Measurements from ENCODE around the gene CFAP99.

CFAP99 gene

GRCh38 chr4:2425386-2426068 lies 6.8 kb downstream of the CFAP99 start:
- no peak for TF ChIP-seq TAF1 (IDR thresholded peaks at IDR 0.05; ENCODE audit: low read depth)

- TF ChIP-seq NFIC (IDR thresholded peaks at IDR 0.05) = no peak
- no peak for TF ChIP-seq REST (IDR thresholded peaks at IDR 0.05; ENCODE audit: low read depth)
- no peak for TF ChIP-seq MAX (IDR thresholded peaks at IDR 0.05)
- no peak for TF ChIP-seq YY1 (IDR thresholded peaks at IDR 0.05; ENCODE audit: low read depth)
- TF ChIP-seq USF1 (IDR thresholded peaks at IDR 0.05) = no peak
- no peak for TF ChIP-seq TAF1 (IDR thresholded peaks at IDR 0.05; ENCODE audit: low read depth)
- no peak for TF ChIP-seq CEBPB (IDR thresholded peaks at IDR 0.05)
- TF ChIP-seq CREB1 (IDR thresholded peaks at IDR 0.05; ENCODE audit: low read depth) = no peak
Observed at GRCh38 chr4:2426069-2426397, 7.3 kb downstream of the CFAP99 start.

- TF ChIP-seq REST (IDR thresholded peaks at IDR 0.05; ENCODE audit: low read depth) (no peak), CEBPB (IDR thresholded peaks at IDR 0.05) (no peak), RAD21 (IDR thresholded peaks at IDR 0.05; ENCODE audit: low read depth) (no peak), TAF1 (IDR thresholded peaks at IDR 0.05; ENCODE audit: low read depth) (no peak), ZBTB7A (IDR thresholded peaks at IDR 0.05; ENCODE audit: low read depth) (no peak), MAX (IDR thresholded peaks at IDR 0.05) (no peak), TEAD4 (IDR thresholded peaks at IDR 0.05) (no peak), USF1 (IDR thresholded peaks at IDR 0.05) (no peak), CREB1 (IDR thresholded peaks at IDR 0.05; ENCODE audit: low read depth) (no peak), EP300 (IDR thresholded peaks at IDR 0.05; ENCODE audit: borderline replicate concordance) (no peak), TCF12 (IDR thresholded peaks at IDR 0.05; ENCODE audit: low read depth) (no peak), YY1 (IDR thresholded peaks at IDR 0.05; ENCODE audit: low read depth) (no peak), NFIC (IDR thresholded peaks at IDR 0.05) (no peak), FOXM1 (IDR thresholded peaks at IDR 0.05; ENCODE audit: borderline replicate concordance, low read depth) (no peak), EGR1 (IDR thresholded peaks at IDR 0.05) (no peak)
Observed at GRCh38 chr4:2426711-2427275, 8.0 kb downstream of the CFAP99 start.

- TF ChIP-seq EGR1 (IDR thresholded peaks at IDR 0.05) = no peak
- no peak for TF ChIP-seq RAD21 (IDR thresholded peaks at IDR 0.05; ENCODE audit: low read depth)
- no peak for TF ChIP-seq MAX (IDR thresholded peaks at IDR 0.05)
- no peak for TF ChIP-seq CEBPB (IDR thresholded peaks at IDR 0.05)
- no peak for TF ChIP-seq USF1 (IDR thresholded peaks at IDR 0.05)
- no peak for TF ChIP-seq TCF12 (IDR thresholded peaks at IDR 0.05; ENCODE audit: low read depth)
- no peak for TF ChIP-seq YY1 (IDR thresholded peaks at IDR 0.05; ENCODE audit: low read depth)
- TF ChIP-seq EP300 (IDR thresholded peaks at IDR 0.05; ENCODE audit: borderline replicate concordance) = no peak
- TF ChIP-seq REST (IDR thresholded peaks at IDR 0.05; ENCODE audit: low read depth) = no peak
- TF ChIP-seq NFIC (IDR thresholded peaks at IDR 0.05) = no peak
- no peak for TF ChIP-seq ZBTB7A (IDR thresholded peaks at IDR 0.05; ENCODE audit: low read depth)
- TF ChIP-seq CREB1 (IDR thresholded peaks at IDR 0.05; ENCODE audit: low read depth) = no peak
- TF ChIP-seq TEAD4 (IDR thresholded peaks at IDR 0.05) = no peak
- no peak for TF ChIP-seq TAF1 (IDR thresholded peaks at IDR 0.05; ENCODE audit: low read depth)
- no peak for TF ChIP-seq FOXM1 (IDR thresholded peaks at IDR 0.05; ENCODE audit: borderline replicate concordance, low read depth)
Observed at GRCh38 chr4:2427383-2428334, 8.9 kb downstream of the CFAP99 start.
